Testis (tissue), 3 donors: Measurements from ENCODE around the gene RPS21. TPM values are rescaled to one million over a fixed set of nuclear protein-coding genes. Genes with fewer than 3 reads are reported as not detected.

ENCODE experiments used
- DNase-seq: peaks from one replicate; pipeline ENCODE4 v3.0.0-alpha.2; 2019
- H3K27ac ChIP-seq, 2 donors: fragments of 200-600 bp; sonication (generic); one replicate each; pipeline ENCODE4 v1.5.1; 2019
- H3K27me3 ChIP-seq: fragments of 200-600 bp; sonication (generic); one replicate; pipeline ENCODE4 v1.5.1; 2019
- H3K36me3 ChIP-seq: fragments of 200-600 bp; sonication (generic); one replicate; pipeline ENCODE4 v1.5.1; 2017; ENCODE audit warnings: low read depth; ENCODE audit errors: missing control alignments
- H3K4me1 ChIP-seq: fragments of 200-600 bp; sonication (generic); one replicate; pipeline ENCODE4 v1.5.1; 2019
- H3K4me3 ChIP-seq, 2 donors: fragments of 200-600 bp; sonication (generic); one replicate each; pipeline ENCODE4 v1.5.1; 2017 to 2019
- H3K9me3 ChIP-seq: fragments of 200-600 bp; sonication (generic); one replicate; pipeline ENCODE4 v1.5.1; 2017
- POLR2A ChIP-seq: fragments of 450-650 bp; IDR thresholded peaks from one replicate; pipeline ENCODE4 v1.6.1; 2017; ENCODE audit warnings: antibody characterized with exemption, mild to moderate bottlenecking, moderate library complexity
- WGBS, 2 donors: methylation state at CpG; one replicate each; pipeline ENCODE4 v1.1.5; 2018; 5-methylcytosine and 5-hydroxymethylcytosine counted together
- intact Hi-C: fragments of 100-400 bp; cut with DNase I; formaldehyde crosslinking; loops from one replicate; pipeline ENCODE4 v1.15.1; 2023; ENCODE audit warnings: low total_unique reads
- polyA plus RNA-seq: library from polyadenylated mRNA; stranded (reverse); fragments of 350-450 nt; fragmentation: Illumina TruSeq; extraction: RNeasy Lipid Tissue Mini Kit (QIAGEN cat#74804); gene quantifications from one replicate; pipeline ENCODE4 v1.2.3, GENCODE V29; 2014; ENCODE audit warnings: low read depth, low replicate concordance; ENCODE audit not compliant: insufficient read depth
- total RNA-seq, 2 donors: library from RNA; depleted of rRNA; stranded (reverse); fragments of >200 nt; gene quantifications; one replicate each; pipeline ENCODE4 v1.2.3, GENCODE V29; 2016
- TF ChIP-seq, protein P1 (sequence below), 3 experiments: fragments of 450-650 bp in 2 of 3; fragments of 200-600 bp in 1 of 3; sonication (generic) in 1 of 3; IDR thresholded peaks; one replicate each; pipeline ENCODE4 v1.5.1; 2016 to 2019; ENCODE audit warnings: antibody characterized with exemption in 3 of 3, mild to moderate bottlenecking in 2 of 3, moderate library complexity in 1 of 3

RPS21 gene
- total and polyA plus RNA-seq, 3 donors from 2014 or later: 548 to 1,387 (median 1,052) TPM

DNA sequence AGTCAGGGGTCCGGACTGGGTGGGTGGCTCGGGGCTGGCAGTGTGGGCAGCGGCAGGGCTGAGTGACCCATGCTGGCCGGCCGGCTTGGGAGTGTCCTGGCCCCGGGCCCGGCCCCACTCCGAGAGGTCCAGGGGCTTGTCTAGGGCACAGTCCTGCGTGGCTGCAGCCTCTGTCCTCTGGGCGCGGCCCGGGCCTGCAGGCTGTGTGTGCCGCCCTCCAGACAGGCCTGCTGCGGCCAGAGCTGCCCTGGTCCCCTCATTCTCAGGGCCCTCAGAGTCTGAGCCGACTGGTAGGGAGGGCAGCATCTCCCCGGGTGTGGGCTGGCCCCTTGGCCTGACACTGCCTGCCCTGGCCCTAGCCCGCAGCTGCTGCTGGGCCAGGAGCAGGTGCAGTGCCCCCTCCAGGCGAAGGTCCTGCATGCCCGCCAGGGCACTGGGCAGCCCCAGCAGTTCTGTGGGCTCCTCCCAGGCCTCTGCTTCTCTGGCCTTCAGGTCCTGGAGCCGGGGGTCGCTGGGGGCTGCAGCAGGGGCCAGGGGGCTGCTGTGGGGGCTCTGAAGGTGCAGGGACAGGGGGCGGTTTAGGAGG is 27.1 kb downstream of the RPS21 start:
- intact Hi-C loops: no loop called here
- TF ChIP-seq POLR2A: no peak
- TF ChIP-seq, protein P1, sequence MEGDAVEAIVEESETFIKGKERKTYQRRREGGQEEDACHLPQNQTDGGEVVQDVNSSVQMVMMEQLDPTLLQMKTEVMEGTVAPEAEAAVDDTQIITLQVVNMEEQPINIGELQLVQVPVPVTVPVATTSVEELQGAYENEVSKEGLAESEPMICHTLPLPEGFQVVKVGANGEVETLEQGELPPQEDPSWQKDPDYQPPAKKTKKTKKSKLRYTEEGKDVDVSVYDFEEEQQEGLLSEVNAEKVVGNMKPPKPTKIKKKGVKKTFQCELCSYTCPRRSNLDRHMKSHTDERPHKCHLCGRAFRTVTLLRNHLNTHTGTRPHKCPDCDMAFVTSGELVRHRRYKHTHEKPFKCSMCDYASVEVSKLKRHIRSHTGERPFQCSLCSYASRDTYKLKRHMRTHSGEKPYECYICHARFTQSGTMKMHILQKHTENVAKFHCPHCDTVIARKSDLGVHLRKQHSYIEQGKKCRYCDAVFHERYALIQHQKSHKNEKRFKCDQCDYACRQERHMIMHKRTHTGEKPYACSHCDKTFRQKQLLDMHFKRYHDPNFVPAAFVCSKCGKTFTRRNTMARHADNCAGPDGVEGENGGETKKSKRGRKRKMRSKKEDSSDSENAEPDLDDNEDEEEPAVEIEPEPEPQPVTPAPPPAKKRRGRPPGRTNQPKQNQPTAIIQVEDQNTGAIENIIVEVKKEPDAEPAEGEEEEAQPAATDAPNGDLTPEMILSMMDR (IDR thresholded peaks at IDR 0.05): peak in 1 of 3 experiments; percentile 10
- DNase-seq: no peak
- H3K4me3 ChIP-seq: no peak overlapping the region
- no peaks in the 10 kb centered on the region for H3K36me3 ChIP-seq
- H3K4me1 ChIP-seq: peaks cover 12% of the 10 kb centered on the region
- 86 to 90% methylated on average over 12 to 21 of the region's 22 CpGs for WGBS, 2 donors
- H3K9me3 ChIP-seq: no peaks in the 10 kb centered on the region
- H3K27ac ChIP-seq: no peak overlapping the region
- no peaks in the 10 kb centered on the region for H3K27me3 ChIP-seq

DNA sequence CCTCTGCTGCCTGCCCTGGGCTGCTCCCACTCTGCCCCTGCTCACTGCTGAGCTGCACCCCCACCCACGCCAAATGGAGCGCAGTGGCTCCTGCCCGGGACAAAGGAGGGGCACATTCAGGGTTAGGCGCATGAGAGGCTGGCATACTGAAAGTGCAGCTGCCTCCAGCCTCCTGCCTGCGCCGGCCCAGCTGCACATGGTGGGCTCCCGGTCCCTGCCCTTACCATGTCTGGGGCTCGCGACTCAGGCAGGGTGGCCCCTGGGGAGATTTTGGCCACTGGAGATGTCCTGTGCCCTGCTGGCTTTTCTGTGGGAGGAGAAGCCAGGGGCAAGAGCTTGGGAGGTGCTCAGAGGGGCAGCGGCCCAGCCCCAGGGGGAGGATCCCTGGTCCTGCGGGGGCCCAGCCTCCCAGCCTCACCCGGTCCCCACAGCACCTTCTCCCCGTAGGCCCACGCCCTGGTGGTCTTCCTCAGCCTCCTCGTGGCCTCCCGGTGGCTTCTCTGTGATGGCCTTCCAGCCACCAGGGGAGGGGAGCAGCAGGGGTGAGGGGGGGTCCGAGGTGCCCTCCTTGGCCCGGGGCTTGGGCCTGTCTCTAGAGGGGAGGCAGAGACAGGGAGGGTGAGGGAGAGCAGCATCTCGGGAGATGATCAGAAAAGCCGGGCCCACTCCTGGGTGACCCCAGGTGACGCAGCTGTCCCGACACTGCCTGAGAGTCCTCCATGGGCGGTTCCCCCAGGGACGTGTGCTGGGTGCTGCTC is 28.6 kb downstream of the RPS21 start:
- no peaks in the 10 kb centered on the region for H3K9me3 ChIP-seq
- no peaks in the 10 kb centered on the region for H3K36me3 ChIP-seq
- intact Hi-C loops: no loop called here
- no peaks in the 10 kb centered on the region for H3K27me3 ChIP-seq
- H3K27ac ChIP-seq: no peak overlapping the region
- H3K4me3 ChIP-seq: no peak overlapping the region
- TF ChIP-seq, protein P1 (IDR thresholded peaks at IDR 0.05): no peak
- TF ChIP-seq POLR2A: no peak
- no peak for DNase-seq
- H3K4me1 ChIP-seq: peaks cover 6% of the 10 kb centered on the region
- 80 to 89% methylated on average over 8 to 21 of the region's 24 CpGs for WGBS, 2 donors

- WGBS, 2 donors: 86 to 89% methylated on average over 38 to 43 of the region's 43 CpGs
- H3K4me3 ChIP-seq: no peak overlapping the region
- TF ChIP-seq, protein P1 (IDR thresholded peaks at IDR 0.05): no peak
- no peak for TF ChIP-seq POLR2A
- H3K36me3 ChIP-seq: no peaks in the 10 kb centered on the region
- DNase-seq: no peak
- H3K27me3 ChIP-seq: no peaks in the 10 kb centered on the region
- no peak overlapping the region for H3K27ac ChIP-seq
- intact Hi-C loops: no loop called here
- H3K4me1 ChIP-seq: peaks cover 6% of the 10 kb centered on the region
- no peaks in the 10 kb centered on the region for H3K9me3 ChIP-seq
These were observed 30.0 kb downstream of the RPS21 start for GRCh38 chr20:62416651-62417637.

DNA sequence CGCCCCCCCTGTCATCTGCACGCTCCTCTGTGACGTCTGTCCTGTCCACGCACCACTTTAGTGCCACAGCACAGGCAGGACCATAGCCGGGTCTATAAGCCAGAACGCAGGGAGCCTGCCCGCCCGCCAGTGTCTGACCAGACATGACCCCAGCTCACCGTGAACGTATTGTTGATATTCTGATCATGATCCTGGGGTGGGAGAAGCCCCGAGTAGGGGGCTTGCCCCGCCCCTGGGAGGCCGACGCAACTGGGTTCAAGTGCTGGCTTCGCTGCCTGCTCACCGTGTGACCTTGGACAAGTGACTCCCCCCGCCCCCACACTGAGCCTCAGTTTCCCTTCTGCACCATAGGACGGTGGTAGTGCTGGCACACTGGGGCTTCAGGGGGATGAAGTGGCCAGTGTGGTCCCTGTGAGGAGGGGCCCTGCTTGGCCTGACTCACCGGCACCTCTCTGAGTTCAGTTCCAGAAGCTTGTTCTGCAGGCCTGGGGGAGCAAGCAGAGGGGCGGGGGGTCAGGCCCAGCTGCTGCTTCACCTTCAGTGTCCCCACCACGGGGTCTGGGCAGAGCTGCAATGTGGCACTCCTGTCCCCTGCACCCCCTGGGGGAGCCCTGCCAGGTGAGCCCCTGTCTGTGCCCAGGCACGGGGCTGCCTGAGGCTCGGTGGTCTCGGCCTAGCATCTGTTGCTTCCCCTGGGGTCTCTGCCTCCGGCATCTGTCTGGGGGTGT is 31.2 kb downstream of the RPS21 start:
- no peak for TF ChIP-seq POLR2A
- TF ChIP-seq, protein P1 (IDR thresholded peaks at IDR 0.05): no peak
- 83 to 88% methylated on average over 23 to 25 of the region's 25 CpGs for WGBS, 2 donors
- Histone ChIP-seq H3K9me3 (no peaks in the 10 kb centered on the region), H3K4me3 (no peak overlapping the region), H3K36me3 (no peaks in the 10 kb centered on the region), H3K27me3 (no peaks in the 10 kb centered on the region), H3K27ac (no peak overlapping the region), H3K4me1 (peaks cover 6% of the 10 kb centered on the region)
- intact Hi-C loops: no loop called here
- no peak for DNase-seq
